LHCN-M2 (cell line): Measurements from ENCODE around the gene KSR2. TPM values are rescaled to one million over a fixed set of nuclear protein-coding genes. Genes with fewer than 3 reads are reported as not detected.
"Not testable (repeated sequence)": the region's sequence is repeated elsewhere in the genome, so short reads cannot be mapped to it uniquely, and the experiment has no call there.

Experiments used
- DNase-seq: peaks from one replicate; pipeline ENCODE4 v3.0.0-alpha.2; 2012; ENCODE audit warnings: low read depth
- total RNA-seq: library from RNA; depleted of rRNA; stranded (reverse); fragments of >200 nt; gene quantifications from 2 replicates; pipeline ENCODE4 v1.2.3, GENCODE V29; 2014

The KSR2 gene
- total RNA-seq, 1 experiment from 2014 or later: under 0.01 TPM

- DNase-seq: no peak
Observed at GRCh38 chr12:117640511-117640910, 328.3 kb downstream of the KSR2 start.

- no peak for DNase-seq
Observed at GRCh38 chr12:117629454-117629853, 339.3 kb downstream of the KSR2 start.

GRCh38 chr12:117628711-117629110, 340.1 kb downstream of the KSR2 start:
- DNase-seq: not testable (repeated sequence)

GRCh38 chr12:117622741-117623140, 346.0 kb downstream of the KSR2 start:
- no peak for DNase-seq

GRCh38 chr12:117622087-117622486, 346.7 kb downstream of the KSR2 start:
- DNase-seq: no peak

- no peak for DNase-seq
Observed at GRCh38 chr12:117607778-117608177, 361.0 kb downstream of the KSR2 start.

GRCh38 chr12:117606945-117607344, 361.8 kb downstream of the KSR2 start:
- no peak for DNase-seq

GRCh38 chr12:117606024-117606423, 362.8 kb downstream of the KSR2 start:
- no peak for DNase-seq

GRCh38 chr12:117603316-117604113, 365.3 kb downstream of the KSR2 start:
- DNase-seq: no peak

GRCh38 chr12:117599849-117600248, 368.9 kb downstream of the KSR2 start:
- no peak for DNase-seq

GRCh38 chr12:117596968-117597367, 371.8 kb downstream of the KSR2 start:
- no peak for DNase-seq

GRCh38 chr12:117595751-117596150, 373.0 kb downstream of the KSR2 start:
- no peak for DNase-seq

- DNase-seq: no peak
Observed at GRCh38 chr12:117594481-117594880, 374.3 kb downstream of the KSR2 start.

GRCh38 chr12:117593815-117594400, 374.9 kb downstream of the KSR2 start:
- DNase-seq: no peak

GRCh38 chr12:117592588-117593305, 376.0 kb downstream of the KSR2 start:
- DNase-seq: no peak

- no peak for DNase-seq
Observed at GRCh38 chr12:117590999-117591398, 377.8 kb downstream of the KSR2 start.

GRCh38 chr12:117590386-117590785, 378.4 kb downstream of the KSR2 start:
- no peak for DNase-seq

- no peak for DNase-seq
Observed at GRCh38 chr12:117589021-117589420, 379.8 kb downstream of the KSR2 start.

- peak; percentile 1 for DNase-seq
Observed at GRCh38 chr12:117587631-117588287, 381.0 kb downstream of the KSR2 start.

- no peak for DNase-seq
Observed at GRCh38 chr12:117583677-117584225, 385.0 kb downstream of the KSR2 start.

- no peak for DNase-seq
Observed at GRCh38 chr12:117583092-117583491, 385.7 kb downstream of the KSR2 start.
